ENCODE data around the gene COL6A5. TPM values are rescaled to one million over a fixed set of nuclear protein-coding genes. Genes with fewer than 3 reads are reported as not detected.

COL6A5 gene
- total and polyA plus RNA-seq, 12 donors: 0.11 TPM; not detected in 10

DNA sequence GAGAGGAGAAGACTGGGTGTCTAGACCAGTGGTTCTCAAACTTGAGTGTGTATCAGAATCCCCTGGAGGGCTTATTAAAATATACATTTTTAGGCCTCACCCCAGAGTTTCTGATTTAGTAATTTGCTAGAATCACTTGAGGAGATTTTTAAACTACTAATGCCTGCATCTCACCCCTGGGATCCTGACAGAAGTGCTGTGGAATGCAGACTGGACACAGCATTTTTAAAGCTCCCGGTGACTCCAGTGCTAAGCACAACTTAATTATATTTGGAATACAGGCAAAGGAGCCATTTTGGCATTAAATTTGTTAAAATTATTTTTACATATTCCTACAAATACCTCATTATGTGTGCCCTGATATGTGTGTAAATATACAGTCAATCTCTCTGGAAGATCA is 144.8 kb downstream of the COL6A5 start:
- TF ChIP-seq POLR2A (IDR thresholded peaks at IDR 0.05): no peak
- TF ChIP-seq, protein P1, sequence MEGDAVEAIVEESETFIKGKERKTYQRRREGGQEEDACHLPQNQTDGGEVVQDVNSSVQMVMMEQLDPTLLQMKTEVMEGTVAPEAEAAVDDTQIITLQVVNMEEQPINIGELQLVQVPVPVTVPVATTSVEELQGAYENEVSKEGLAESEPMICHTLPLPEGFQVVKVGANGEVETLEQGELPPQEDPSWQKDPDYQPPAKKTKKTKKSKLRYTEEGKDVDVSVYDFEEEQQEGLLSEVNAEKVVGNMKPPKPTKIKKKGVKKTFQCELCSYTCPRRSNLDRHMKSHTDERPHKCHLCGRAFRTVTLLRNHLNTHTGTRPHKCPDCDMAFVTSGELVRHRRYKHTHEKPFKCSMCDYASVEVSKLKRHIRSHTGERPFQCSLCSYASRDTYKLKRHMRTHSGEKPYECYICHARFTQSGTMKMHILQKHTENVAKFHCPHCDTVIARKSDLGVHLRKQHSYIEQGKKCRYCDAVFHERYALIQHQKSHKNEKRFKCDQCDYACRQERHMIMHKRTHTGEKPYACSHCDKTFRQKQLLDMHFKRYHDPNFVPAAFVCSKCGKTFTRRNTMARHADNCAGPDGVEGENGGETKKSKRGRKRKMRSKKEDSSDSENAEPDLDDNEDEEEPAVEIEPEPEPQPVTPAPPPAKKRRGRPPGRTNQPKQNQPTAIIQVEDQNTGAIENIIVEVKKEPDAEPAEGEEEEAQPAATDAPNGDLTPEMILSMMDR (IDR thresholded peaks at IDR 0.05): no peak
- no peaks in the 10 kb centered on the region for H3K27me3 ChIP-seq
- no peaks in the 10 kb centered on the region for H3K4me1 ChIP-seq (replicated peaks in 1 of 2)
- H3K4me3 ChIP-seq: no peak overlapping the region
- WGBS, 4 donors: 53 to 77% (median 60%) methylated on average over 1 of the region's 1 CpG
- intact Hi-C loops (cut with DNase I): no loop called here
- no peaks in the 10 kb centered on the region for H3K9me3 ChIP-seq (replicated peaks in 1 of 3)
- H3K36me3 ChIP-seq (replicated peaks in 1 of 2): no peaks in the 10 kb centered on the region
- no peak overlapping the region for H3K27ac ChIP-seq
- DNase-seq: no peak

GRCh38 chr3:130491431-130491830 is 146.0 kb downstream of the COL6A5 start:
- intact Hi-C loops (cut with DNase I): no loop called here

DNA sequence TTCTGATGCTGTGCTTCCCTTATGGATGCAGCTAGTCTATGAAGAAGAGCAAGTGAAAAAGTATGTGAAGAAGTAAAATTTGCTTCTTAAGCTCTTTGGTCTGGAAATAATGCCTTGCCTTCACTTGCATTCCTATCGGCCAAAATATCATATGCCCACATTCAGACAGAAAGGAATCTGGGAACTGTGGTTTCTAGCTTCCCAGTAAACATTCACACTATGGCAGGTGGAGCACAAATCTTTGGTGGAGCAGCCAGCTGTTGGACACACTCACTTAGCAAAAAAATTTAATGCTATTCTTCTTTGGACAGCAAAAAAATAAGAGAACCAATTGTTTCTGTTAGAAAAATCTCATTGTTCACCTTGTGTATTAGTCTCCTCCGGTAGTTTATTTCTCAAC is 159.2 kb downstream of the COL6A5 start:
- intact Hi-C loops (cut with DNase I): no loop called here
- no peaks in the 10 kb centered on the region for H3K9me3 ChIP-seq (replicated peaks in 1 of 3)
- TF ChIP-seq, protein P1 (IDR thresholded peaks at IDR 0.05): no peak
- TF ChIP-seq POLR2A (IDR thresholded peaks at IDR 0.05): no peak
- WGBS, 4 donors: 72 to 89% (median 84%) methylated on average over 2 of the region's 2 CpGs
- no peak for DNase-seq
- no peaks in the 10 kb centered on the region for H3K36me3 ChIP-seq (replicated peaks in 1 of 2)
- no peaks in the 10 kb centered on the region for H3K4me1 ChIP-seq (replicated peaks in 1 of 2)
- H3K27me3 ChIP-seq: peaks cover 2% of the 10 kb centered on the region
- H3K4me3 ChIP-seq: no peak overlapping the region
- no peak overlapping the region for H3K27ac ChIP-seq

More at GRCh38 chr3:130491431-130491830, 146.0 kb downstream of the COL6A5 start:
- no peak for TF ChIP-seq POLR2A (IDR thresholded peaks at IDR 0.05)
- Histone ChIP-seq H3K4me3 (no peak overlapping the region), H3K27me3 (no peaks in the 10 kb centered on the region), H3K4me1 (replicated peaks in 1 of 2) (no peaks in the 10 kb centered on the region), H3K9me3 (replicated peaks in 1 of 3) (no peaks in the 10 kb centered on the region), H3K36me3 (replicated peaks in 1 of 2) (no peaks in the 10 kb centered on the region), H3K27ac (no peak overlapping the region)
- WGBS, 4 donors: 55 to 65% (median 59%) methylated on average over 6 of the region's 6 CpGs
- DNase-seq: no peak

DNA sequence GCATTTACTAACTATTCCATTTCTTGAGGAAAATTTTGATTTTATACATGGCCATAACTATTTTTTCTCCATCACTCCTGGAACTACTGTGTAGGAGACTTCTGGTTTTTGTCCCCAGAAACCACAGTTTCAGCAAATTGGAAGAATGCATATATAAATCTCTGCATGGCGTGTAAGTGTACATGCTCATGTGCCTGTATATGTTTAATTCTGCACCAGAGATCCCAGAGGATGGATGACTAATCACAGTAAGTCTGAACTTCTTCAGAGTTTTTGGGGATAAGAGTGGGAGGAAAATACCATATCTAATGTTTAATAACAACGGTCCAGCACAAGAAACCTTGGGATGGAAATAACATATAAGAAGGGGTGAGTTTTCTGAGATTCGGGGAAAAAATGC is 160.6 kb downstream of the COL6A5 start:
- no peaks in the 10 kb centered on the region for H3K36me3 ChIP-seq (replicated peaks in 1 of 2)
- no peak overlapping the region for H3K4me3 ChIP-seq
- TF ChIP-seq, protein P1 (IDR thresholded peaks at IDR 0.05): no peak
- TF ChIP-seq POLR2A (IDR thresholded peaks at IDR 0.05): no peak
- H3K9me3 ChIP-seq (replicated peaks in 1 of 3): no peaks in the 10 kb centered on the region
- H3K27me3 ChIP-seq: peaks cover 2% of the 10 kb centered on the region
- no peaks in the 10 kb centered on the region for H3K4me1 ChIP-seq (replicated peaks in 1 of 2)
- intact Hi-C loops (cut with DNase I): no loop called here
- WGBS, 4 donors: 67 to 79% (median 74%) methylated on average over 3 of the region's 3 CpGs
- no peak for DNase-seq
- H3K27ac ChIP-seq: no peak overlapping the region

DNA sequence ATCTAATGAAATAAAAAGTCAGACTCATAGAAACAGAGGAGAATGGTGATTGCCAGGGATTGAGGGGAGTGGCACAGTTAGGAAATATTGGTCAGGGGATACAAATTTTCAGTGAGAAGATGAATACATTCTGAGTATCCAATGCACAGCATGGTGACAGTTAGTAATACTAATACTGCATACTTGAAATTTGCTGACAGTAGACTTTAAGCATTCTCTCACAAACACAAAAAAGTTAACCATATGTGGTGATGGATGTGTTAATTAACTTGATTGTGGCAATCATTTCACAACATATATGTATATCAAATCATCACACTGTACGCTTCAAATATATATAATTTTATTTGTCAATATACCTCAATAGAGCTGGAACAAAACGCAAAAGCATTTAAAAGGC is 162.3 kb downstream of the COL6A5 start:
- 75 to 89% (median 81%) methylated on average over 2 of the region's 2 CpGs for WGBS, 4 donors
- intact Hi-C loops (cut with DNase I): no loop called here
- no peak overlapping the region for H3K27ac ChIP-seq
- no peaks in the 10 kb centered on the region for H3K9me3 ChIP-seq (replicated peaks in 1 of 3)
- no peak for TF ChIP-seq POLR2A (IDR thresholded peaks at IDR 0.05)
- TF ChIP-seq, protein P1 (IDR thresholded peaks at IDR 0.05): no peak
- peaks cover 2% of the 10 kb centered on the region for H3K27me3 ChIP-seq
- H3K4me3 ChIP-seq: no peak overlapping the region
- H3K36me3 ChIP-seq (replicated peaks in 1 of 2): no peaks in the 10 kb centered on the region
- H3K4me1 ChIP-seq (replicated peaks in 1 of 2): no peaks in the 10 kb centered on the region
- DNase-seq: no peak

All from adrenal gland (tissue), 12 donors.